IPS-NIHi11 (cell line): Measurements from ENCODE around the gene RBAK.
"Not testable (repeated sequence)": the region's sequence is repeated elsewhere in the genome, so short reads cannot be mapped to it uniquely, and the experiment has no call there.

ENCODE experiments used
- DNase-seq: peaks from one replicate; pipeline ENCODE4 v3.0.0; 2012; ENCODE audit warnings: mixed read lengths, low spot score

The RBAK gene

GRCh38 chr7:5045558-5046396, at the start of gene RBAK:
Gene RBAK (plus strand): TSS chr7:5045860. CDS start chr7:5048077, 2,217 bp downstream.
- DNase-seq: peak; percentile 94

DNA sequence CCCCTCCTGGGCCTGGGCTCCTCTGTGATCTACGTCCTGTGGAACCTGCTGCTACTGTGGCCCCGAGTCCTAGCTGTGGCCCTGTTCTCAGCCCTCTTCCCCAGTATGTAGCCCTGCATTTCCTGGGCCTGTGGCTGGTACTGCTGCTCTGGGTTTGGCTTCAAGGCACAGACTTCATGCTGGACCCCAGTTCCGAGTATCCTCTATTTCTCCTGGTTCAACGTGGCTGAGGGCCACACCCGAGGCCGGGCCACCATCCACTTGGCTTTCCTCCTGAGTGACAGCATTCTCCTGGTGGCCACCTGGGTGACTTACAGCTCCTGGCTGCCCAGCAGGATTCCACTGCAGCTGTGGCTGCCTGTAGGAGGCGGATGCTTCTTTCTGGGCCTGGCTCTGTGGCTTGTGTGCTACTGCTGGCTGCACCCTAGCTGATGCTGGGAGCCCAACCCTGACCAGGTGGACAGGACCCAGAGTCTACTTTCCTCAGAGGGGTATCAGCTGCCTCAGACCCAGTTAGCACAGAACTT, 48.9 kb upstream of the RBAK start:
- no peak for DNase-seq

DNA sequence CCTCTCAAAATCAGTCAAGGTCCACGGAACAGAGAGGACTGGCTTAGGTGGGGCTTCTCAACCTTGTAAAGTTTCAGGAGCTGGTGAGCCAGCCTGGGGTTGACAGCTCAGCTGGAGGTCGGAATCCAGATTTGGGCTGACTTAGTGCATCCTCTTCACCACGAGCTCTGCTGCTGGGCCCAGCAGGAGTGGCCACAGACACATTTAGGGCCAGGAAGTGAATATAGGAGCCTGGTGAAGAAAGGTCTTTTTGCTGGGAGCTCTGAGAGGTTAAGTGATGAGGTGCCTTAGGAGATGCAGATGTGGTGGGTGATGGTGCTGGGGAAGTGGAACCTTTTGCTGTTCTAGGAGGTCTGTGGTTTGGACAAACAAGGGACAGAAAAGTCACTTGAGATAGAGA, 47.4 kb upstream of the RBAK start:
- DNase-seq: no peak

GRCh38 chr7:4998910-4999309, 46.8 kb upstream of the RBAK start:
- no peak for DNase-seq

DNA sequence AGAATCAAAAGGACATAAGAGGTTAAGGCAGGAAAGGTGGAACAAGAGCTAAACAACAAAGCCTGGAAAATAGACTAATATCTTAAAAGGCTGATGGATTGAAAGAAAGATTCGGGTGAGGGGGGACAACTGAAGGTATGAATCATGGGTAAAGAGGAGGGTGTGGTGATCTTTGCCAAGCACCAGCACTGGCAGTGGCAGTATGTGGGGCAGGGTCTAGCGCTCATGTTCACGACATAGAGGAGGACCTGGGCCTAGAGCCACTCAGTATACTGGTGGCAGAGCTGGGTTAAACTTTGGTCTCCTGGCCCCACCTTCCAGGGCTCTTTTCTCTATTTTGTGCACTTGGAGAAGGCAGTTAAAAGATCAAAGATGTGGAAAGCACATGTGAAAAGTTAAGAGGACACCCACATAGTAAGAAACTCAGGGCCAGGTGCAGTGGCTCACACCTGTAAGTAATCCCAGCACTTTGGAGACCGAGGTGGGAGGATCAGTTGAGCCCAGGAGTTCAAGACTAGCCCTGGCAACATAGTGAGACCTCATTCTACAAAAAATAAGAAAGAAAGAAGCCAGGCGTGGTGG, 46.2 kb upstream of the RBAK start:
- no peak for DNase-seq

GRCh38 chr7:5001003-5001402, 44.7 kb upstream of the RBAK start:
- DNase-seq: no peak

- DNase-seq: no peak
Observed at GRCh38 chr7:5001911-5002310, 43.7 kb upstream of the RBAK start.

DNA sequence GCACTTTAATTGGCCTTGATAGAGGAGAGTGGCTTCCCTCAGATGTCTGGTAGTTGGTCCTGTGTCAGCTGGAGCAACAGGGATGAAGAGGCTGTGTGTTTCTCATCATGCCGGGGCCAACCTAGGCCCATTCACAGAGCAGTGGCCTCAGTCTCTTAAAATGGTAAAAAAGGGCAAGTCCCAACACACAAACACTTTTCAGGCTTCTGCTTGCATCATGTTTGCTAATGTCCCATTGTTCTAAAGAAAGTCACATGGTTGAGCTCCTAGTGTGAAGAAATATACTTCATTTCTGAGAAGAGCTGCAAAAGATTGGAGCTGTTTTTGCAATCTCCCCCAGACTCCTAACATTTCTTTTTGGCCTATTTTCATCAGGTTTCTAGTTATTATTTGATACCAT, 40.6 kb upstream of the RBAK start:
- DNase-seq: no peak

- DNase-seq: no peak
Observed at GRCh38 chr7:5012985-5013384, 32.7 kb upstream of the RBAK start.

- DNase-seq: not testable (repeated sequence)
Observed at GRCh38 chr7:5015936-5016335, 29.7 kb upstream of the RBAK start.

- not testable (repeated sequence) for DNase-seq
Observed at GRCh38 chr7:5017626-5018025, 28.0 kb upstream of the RBAK start.

- DNase-seq: no peak
Observed at GRCh38 chr7:5020098-5020497, 25.6 kb upstream of the RBAK start.

- not testable (repeated sequence) for DNase-seq
Observed at GRCh38 chr7:5020976-5021550, 24.6 kb upstream of the RBAK start.

DNA sequence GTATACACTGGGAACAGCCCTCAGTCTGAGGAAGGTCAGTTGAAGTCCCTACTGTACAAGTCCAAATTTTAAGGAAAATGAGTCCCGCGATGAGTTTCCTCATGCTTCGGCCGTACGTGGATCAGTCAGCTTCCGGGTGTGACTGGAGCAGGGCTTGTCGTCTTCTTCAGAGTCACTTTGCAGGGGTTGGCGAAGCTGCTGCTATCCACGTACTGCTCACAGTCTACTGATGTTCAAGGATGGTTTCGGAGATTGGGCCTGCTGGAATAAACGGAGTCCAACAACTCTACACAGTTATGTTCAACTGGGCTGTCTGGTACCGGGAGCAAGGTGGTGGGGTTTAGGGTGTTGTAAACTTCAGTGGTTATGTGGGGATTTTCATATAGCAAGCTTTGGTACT, 22.0 kb upstream of the RBAK start:
- not testable (repeated sequence) for DNase-seq

GRCh38 chr7:5027796-5028410, 17.8 kb upstream of the RBAK start:
- DNase-seq: not testable (repeated sequence)

- DNase-seq: not testable (repeated sequence)
Observed at GRCh38 chr7:5033186-5033585, 12.5 kb upstream of the RBAK start.

- no peak for DNase-seq
Observed at GRCh38 chr7:5035276-5035675, 10.4 kb upstream of the RBAK start.

DNA sequence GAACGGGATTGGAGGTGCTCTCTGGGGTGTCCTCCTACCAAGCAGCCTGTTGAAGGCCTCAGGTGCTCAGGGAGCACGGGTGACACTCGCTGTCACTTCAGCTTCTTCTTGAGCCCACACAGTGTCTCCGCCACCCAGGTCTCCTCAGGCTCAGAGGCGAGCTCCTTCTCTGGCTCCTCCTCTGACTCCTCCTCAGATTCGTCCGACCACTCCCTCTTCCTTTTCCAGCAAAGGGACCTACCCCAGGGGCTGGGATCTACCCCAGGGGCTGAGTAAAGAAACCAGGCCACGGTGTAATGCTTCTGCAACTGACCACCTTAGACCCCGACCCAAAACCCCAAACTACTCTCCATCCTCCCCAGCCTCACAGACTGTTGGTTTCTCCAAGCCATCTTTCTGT, 9.2 kb upstream of the RBAK start:
- no peak for DNase-seq

GRCh38 chr7:5041047-5041446, 4.6 kb upstream of the RBAK start:
- no peak for DNase-seq

DNA sequence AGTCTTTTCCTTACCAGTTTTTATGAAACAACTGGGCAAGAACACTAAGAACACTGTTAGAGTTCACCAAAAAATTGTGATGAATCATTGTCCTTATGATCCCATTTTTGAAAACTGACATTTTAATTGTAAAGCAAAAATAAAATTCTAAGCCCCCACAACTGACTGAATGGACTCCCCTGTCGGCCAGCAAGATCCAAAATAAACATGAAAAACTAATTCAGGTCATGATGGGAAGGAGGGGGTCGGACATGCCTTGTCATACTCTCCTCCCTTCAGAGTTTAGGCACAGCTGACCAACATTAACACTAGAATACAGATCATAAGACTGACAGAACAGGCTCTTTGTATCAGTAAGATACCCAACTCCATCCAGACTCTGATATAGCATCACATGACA, 2.0 kb upstream of the RBAK start:
- no peak for DNase-seq

DNA sequence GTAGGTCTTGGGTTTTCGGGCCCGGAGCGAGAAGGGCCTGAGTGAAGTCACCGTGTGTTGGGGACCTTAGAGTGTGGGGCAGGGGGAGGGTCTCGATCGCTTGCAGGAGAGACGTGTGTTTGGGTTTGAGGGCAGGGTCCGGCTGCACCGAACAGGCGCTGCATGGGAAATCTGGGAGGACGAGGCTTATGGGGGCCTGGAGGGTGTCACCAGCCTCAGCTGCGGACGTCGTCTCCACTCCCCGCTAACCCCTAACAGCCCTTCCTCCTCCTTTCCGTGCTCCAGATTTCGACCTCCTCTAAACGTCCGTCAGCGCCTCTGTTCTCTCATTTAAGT, 705 bp downstream of the RBAK start:
- not testable (repeated sequence) for DNase-seq

DNA sequence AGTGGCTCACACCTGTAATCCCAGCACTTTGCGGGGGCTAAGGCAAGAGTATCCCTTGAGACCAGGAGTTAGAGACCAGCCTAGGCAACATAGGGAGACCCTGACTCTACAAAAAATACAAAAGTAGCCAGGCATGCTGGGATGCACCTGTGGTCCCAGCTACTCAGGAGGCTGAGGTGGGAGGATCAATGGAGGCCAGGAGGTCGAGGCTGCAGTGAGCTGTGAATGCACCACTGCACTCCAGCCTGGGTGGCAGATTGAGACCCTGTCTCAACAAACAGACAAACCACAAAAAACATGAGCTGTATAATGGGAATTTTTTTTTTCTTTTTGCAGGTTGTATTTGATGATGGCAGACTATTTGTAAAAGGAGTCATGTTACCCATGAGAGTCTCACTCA, 1.5 kb downstream of the RBAK start:
- DNase-seq: not testable (repeated sequence)

- DNase-seq: no peak
Observed at GRCh38 chr7:5050676-5051075, 5.0 kb downstream of the RBAK start.
